ENCODE data around the gene DOCK8. TPM values are rescaled to one million over a fixed set of nuclear protein-coding genes. Genes with fewer than 3 reads are reported as not detected.
"Not testable (repeated sequence)": the region's sequence is repeated elsewhere in the genome, so short reads cannot be mapped to it uniquely, and the experiment has no call there.

Gene DOCK8
- total RNA-seq, 2 experiments from 2014 or later, result 59.0 to 145 TPM

GRCh38 chr9:406886-407654, 192.4 kb downstream of the DOCK8 start:
- TF ChIP-seq EZH2phosphoT487 (IDR thresholded peaks at IDR 0.05; ENCODE audit: borderline replicate concordance, low read depth, low read length) (no peak), CTCF (conservative IDR thresholded peaks at IDR 0.05; ENCODE audit: low read length) (no peak)
- H3K79me2 ChIP-seq (ENCODE audit: insufficient read depth, low read depth, low read length), result no peaks in the 10 kb centered on the region
- no peaks in the 10 kb centered on the region for H3K4me1 ChIP-seq (ENCODE audit: insufficient read depth, low read length, poor library complexity, severe bottlenecking)
- H3K4me2 ChIP-seq (ENCODE audit: low read length), result no peak overlapping the region
- no peaks in the 10 kb centered on the region for H3K9me2 ChIP-seq (ENCODE audit: insufficient read depth, low read length)
- ChIA-PET POLR2A (interaction anchor here (0.6 to 1.0 kb wide), 3 partner anchors 15 to 1389 kb away, joined by 3 read pairs; no protein-coding TSS in a partner anchor), CTCF (ENCODE audit: unreplicated experiment) (no interaction called here)
- H3K9me3 ChIP-seq (ENCODE audit: low read length), result no peaks in the 10 kb centered on the region
- intact Hi-C loops (cut with micrococcal nuclease; ENCODE audit: unreplicated experiment), result no loop called here
- H4K20me1 ChIP-seq (ENCODE audit: insufficient read depth, low read length), result no peaks in the 10 kb centered on the region
- H2AFZ ChIP-seq (ENCODE audit: low read length), result no peak overlapping the region
- H3K4me3 ChIP-seq (ENCODE audit: low read depth, low read length, poor library complexity, severe bottlenecking), result no peak overlapping the region
- no peak overlapping the region for H3K27ac ChIP-seq (ENCODE audit: low read depth, low read length, poor library complexity, severe bottlenecking)
- H3K36me3 ChIP-seq (ENCODE audit: insufficient read depth, low read length), result peaks cover 86% of the 10 kb centered on the region
- DNase-seq (ENCODE audit: low spot score), result no peak
- no TSS peak for BruUV-seq (replicated peaks)

- intact Hi-C loops (cut with micrococcal nuclease; ENCODE audit: unreplicated experiment); H3K9me3 ChIP-seq (ENCODE audit: low read length); CTCF ChIA-PET (ENCODE audit: unreplicated experiment); H3K79me2 ChIP-seq (ENCODE audit: insufficient read depth, low read depth, low read length); POLR2A ChIA-PET; H4K20me1 ChIP-seq (ENCODE audit: insufficient read depth, low read length); BruUV-seq (replicated peaks); DNase-seq (ENCODE audit: low spot score); H3K4me2 ChIP-seq (ENCODE audit: low read length); H3K4me3 ChIP-seq (ENCODE audit: low read depth, low read length, poor library complexity, severe bottlenecking); H3K4me1 ChIP-seq (ENCODE audit: insufficient read depth, low read length, poor library complexity, severe bottlenecking); H3K27ac ChIP-seq (ENCODE audit: low read depth, low read length, poor library complexity, severe bottlenecking); H2AFZ ChIP-seq (ENCODE audit: low read length); H3K9me2 ChIP-seq (ENCODE audit: insufficient read depth, low read length): not testable (repeated sequence)
- peaks cover 67% of the 10 kb centered on the region for H3K36me3 ChIP-seq (ENCODE audit: insufficient read depth, low read length)
Measured at GRCh38 chr9:409655-410054, 195.0 kb downstream of the DOCK8 start.

GRCh38 chr9:414595-414994, 199.9 kb downstream of the DOCK8 start:
- Histone ChIP-seq H4K20me1 (ENCODE audit: insufficient read depth, low read length) (no peaks in the 10 kb centered on the region), H3K36me3 (ENCODE audit: insufficient read depth, low read length) (peaks cover 65% of the 10 kb centered on the region), H3K9me2 (ENCODE audit: insufficient read depth, low read length) (no peaks in the 10 kb centered on the region), H3K4me3 (ENCODE audit: low read depth, low read length, poor library complexity, severe bottlenecking) (no peak overlapping the region), H3K79me2 (ENCODE audit: insufficient read depth, low read depth, low read length) (no peaks in the 10 kb centered on the region), H3K4me2 (ENCODE audit: low read length) (no peak overlapping the region), H3K27ac (ENCODE audit: low read depth, low read length, poor library complexity, severe bottlenecking) (no peak overlapping the region), H3K9me3 (ENCODE audit: low read length) (no peaks in the 10 kb centered on the region), H2AFZ (ENCODE audit: low read length) (no peak overlapping the region), H3K4me1 (ENCODE audit: insufficient read depth, low read length, poor library complexity, severe bottlenecking) (no peaks in the 10 kb centered on the region)
- no TSS peak for BruUV-seq (replicated peaks)
- no peak for TF ChIP-seq CTCF (conservative IDR thresholded peaks at IDR 0.05; ENCODE audit: low read length)
- TF ChIP-seq EZH2phosphoT487 (IDR thresholded peaks at IDR 0.05; ENCODE audit: borderline replicate concordance, low read depth, low read length), result no peak
- CTCF ChIA-PET (ENCODE audit: unreplicated experiment), result no interaction called here
- no peak for DNase-seq (ENCODE audit: low spot score)
- intact Hi-C loops (cut with micrococcal nuclease; ENCODE audit: unreplicated experiment), result no loop called here
- POLR2A ChIA-PET, result interaction anchor here (0.6 kb wide), 1 partner anchor 391 kb away, joined by 3 read pairs; no protein-coding TSS in a partner anchor
